Spleen (tissue), 7 donors: ENCODE results near the gene RNF121.

Experiments
- POLR2AphosphoS5 ChIP-seq, 3 donors: sonication (generic); formaldehyde crosslinking; IDR thresholded peaks; one replicate each; pipeline ENCODE4 v1.5.1; 2017; ENCODE audit warnings: antibody characterized with exemption in 3 of 3
- TF ChIP-seq, protein P1 (sequence below), 11 experiments: fragments of 200-600 bp in 7 of 11; fragments of 450-650 bp in 4 of 11; sonication (generic) in 4 of 11; IDR thresholded peaks in 8 of 11; conservative IDR thresholded peaks in 3 of 11; 1 replicate in 7 of 11; 2 replicates in 4 of 11; pipeline versions ENCODE4 v1.4.0 to v1.8.0; 2016 to 2021; ENCODE audit warnings: antibody characterized with exemption in 11 of 11, inconsistent platforms in 4 of 11, mild to moderate bottlenecking in 1 of 11
- donor health status: DM: no; HTN: no; CAD: no; lungs with moderate emphysema.
- donor health status: DM: no; HTN: no; CAD: no.
- donor health status: DM: no; HTN: no; CAD: no.

DNA sequence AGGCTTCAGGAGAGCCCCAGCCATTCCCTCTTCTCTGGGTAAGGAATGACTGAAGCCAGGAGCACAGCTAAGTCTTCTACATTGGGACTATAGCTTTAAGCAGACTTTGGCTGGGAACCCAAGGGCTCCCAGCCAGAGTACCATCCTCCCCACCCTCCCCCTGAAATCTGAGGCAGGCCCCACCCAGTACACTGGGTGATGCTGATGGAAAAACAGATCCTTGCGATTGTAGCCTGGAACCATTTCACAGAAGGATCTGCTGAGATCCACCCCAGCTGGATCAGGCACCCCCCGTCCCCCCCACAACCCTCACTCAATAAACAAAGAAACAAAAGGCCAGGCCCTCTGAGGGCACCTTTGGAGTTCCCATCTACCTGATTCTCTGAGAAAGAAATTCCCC is 109.6 kb downstream of the RNF121 start:
- TF ChIP-seq, protein P1, sequence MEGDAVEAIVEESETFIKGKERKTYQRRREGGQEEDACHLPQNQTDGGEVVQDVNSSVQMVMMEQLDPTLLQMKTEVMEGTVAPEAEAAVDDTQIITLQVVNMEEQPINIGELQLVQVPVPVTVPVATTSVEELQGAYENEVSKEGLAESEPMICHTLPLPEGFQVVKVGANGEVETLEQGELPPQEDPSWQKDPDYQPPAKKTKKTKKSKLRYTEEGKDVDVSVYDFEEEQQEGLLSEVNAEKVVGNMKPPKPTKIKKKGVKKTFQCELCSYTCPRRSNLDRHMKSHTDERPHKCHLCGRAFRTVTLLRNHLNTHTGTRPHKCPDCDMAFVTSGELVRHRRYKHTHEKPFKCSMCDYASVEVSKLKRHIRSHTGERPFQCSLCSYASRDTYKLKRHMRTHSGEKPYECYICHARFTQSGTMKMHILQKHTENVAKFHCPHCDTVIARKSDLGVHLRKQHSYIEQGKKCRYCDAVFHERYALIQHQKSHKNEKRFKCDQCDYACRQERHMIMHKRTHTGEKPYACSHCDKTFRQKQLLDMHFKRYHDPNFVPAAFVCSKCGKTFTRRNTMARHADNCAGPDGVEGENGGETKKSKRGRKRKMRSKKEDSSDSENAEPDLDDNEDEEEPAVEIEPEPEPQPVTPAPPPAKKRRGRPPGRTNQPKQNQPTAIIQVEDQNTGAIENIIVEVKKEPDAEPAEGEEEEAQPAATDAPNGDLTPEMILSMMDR (IDR thresholded peaks at IDR 0.05 in 8 of 11, conservative IDR thresholded peaks at IDR 0.05 in 3 of 11), result no peak
- peak in 2 of 3 donors; percentile 32 to 35 for TF ChIP-seq POLR2AphosphoS5 (IDR thresholded peaks at IDR 0.05)
